T-helper 1 cell treated with Interleukin-12 subunit alpha and Interleukin-12 subunit beta and Interleukin-4 antibody, amounts not matched to agents 30 μg/mL and 1 μg/mL, for 36 hours (primary cell): Measurements from ENCODE around the gene CFI.

Experiments used
- H3K27ac Mint-ChIP-seq: one replicate; pipeline ENCODE4 v1.8.0; 2021; ENCODE audit warnings: mild to moderate bottlenecking, mixed read lengths
- H3K27me3 Mint-ChIP-seq: one replicate; pipeline ENCODE4 v1.8.0; 2021; ENCODE audit warnings: low read depth, mixed read lengths
- H3K36me3 Mint-ChIP-seq: one replicate; pipeline ENCODE4 v1.8.0; 2021; ENCODE audit warnings: low read depth, mixed read lengths
- H3K4me1 Mint-ChIP-seq: one replicate; pipeline ENCODE4 v1.8.0; 2021; ENCODE audit warnings: low read depth, mixed read lengths
- H3K4me3 Mint-ChIP-seq: one replicate; pipeline ENCODE4 v1.8.0; 2021; ENCODE audit warnings: mild to moderate bottlenecking, moderate library complexity, mixed read lengths
- H3K9me3 Mint-ChIP-seq: one replicate; pipeline ENCODE4 v1.8.0; 2021; ENCODE audit warnings: mixed read lengths

The CFI gene

DNA sequence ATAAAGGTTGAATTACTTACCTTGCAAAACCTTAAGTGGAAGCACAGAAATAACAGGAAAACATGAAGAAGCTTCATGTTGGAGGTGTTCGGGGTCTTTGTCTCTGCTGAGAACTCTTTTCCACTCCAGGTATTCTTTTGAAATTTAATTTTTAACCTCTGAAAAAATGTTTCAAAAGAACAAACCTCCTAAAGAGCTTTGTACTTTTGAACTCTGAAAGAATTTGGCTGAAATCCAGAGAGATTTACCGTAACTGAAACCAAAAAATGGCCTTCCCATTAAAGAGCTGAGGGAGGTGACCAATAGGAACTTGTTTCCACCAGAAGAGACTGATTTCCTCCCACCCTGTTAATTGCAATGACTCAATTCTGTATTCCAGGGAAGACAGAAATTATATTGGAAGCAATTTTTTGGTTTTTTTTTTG is at the start of gene CFI:
Gene CFI, minus strand, starts transcription at position 105 of the 425 bp plus-strand sequence. Its CDS starts 28 bp downstream, at position 77.
- Mint-ChIP-seq H3K9me3 (no peaks in the 10 kb centered on the region), H3K4me1 (no peaks in the 10 kb centered on the region), H3K36me3 (no peaks in the 10 kb centered on the region), H3K27ac (no peak within 1 kb of the TSS), H3K27me3 (peaks cover 18% of the 10 kb centered on the region), H3K4me3 (no peak within 1 kb of the TSS)

DNA sequence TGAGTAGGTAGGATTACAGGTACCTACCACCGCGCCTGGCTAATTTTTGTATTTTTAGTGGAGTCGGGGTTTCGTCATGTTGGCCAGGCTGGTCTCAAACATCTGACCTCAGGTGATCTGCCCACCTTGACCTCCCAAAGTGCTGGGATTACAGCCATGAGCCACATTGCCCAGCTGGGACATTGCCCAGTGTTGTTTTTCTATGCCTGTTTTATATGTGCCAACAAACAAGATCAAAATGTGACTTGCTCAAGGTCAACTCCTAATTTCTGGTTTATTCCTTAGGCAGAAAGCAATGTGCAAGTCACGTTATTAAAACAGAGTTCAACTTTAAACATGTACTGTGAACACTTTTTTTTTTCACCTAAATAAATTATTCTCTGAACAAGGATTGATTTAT is 48.8 kb upstream of the CFI start:
- H3K4me1 Mint-ChIP-seq = no peaks in the 10 kb centered on the region
- H3K36me3 Mint-ChIP-seq = no peaks in the 10 kb centered on the region
- no peak overlapping the region for H3K4me3 Mint-ChIP-seq
- H3K9me3 Mint-ChIP-seq = no peaks in the 10 kb centered on the region
- H3K27ac Mint-ChIP-seq = no peak overlapping the region
- peaks cover 7% of the 10 kb centered on the region for H3K27me3 Mint-ChIP-seq

DNA sequence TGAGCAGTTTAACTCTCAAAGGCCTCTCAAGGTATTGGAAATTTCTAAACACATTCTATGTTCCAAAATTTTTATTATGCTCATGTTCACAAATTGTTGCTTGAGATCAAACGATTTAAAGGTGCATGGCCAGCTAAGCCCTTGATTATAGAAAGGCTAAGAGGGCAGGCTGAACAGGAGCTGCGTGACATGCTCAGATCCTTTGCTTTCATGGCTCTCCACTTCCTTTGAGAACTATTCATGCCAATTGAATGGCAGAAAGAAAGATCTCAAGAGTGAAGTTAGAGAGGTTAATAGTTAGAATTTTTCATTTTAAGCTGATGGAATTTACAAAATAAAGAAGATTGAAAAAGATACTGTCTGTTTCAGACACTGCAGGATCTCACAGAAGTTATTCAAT is 46.7 kb upstream of the CFI start:
- Mint-ChIP-seq H3K4me3 (no peak overlapping the region), H3K4me1 (no peaks in the 10 kb centered on the region), H3K9me3 (no peaks in the 10 kb centered on the region), H3K27ac (no peak overlapping the region), H3K36me3 (no peaks in the 10 kb centered on the region), H3K27me3 (peaks cover 7% of the 10 kb centered on the region)

DNA sequence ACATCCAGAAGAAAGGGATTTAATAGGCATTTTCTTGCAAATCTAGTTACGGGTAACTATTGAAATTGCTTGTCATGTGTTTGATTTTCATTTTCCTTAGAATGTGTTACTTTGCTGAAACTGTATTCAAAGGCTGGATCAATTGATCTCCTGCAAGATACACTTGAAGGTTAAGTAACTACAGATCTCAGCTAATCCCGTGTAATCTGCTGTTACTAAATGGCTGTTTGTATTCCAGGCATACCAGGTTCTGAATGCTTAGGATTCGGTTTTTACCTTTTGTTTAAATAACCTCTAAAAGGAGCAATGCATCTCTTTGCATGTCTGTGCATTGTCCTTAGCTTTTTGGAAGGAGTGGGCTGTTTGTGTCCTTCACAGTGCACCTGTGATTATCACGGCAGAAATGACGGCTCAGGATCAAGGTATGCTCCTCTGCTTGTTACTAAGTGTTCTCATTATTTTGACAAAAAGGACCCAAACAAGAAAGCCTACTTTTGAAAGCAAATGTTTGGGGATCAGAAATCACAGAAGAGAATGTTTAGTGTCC is 46.2 kb upstream of the CFI start, which contains the start of gene LRIT3:
Gene LRIT3, plus strand, starts transcription at position 212 of the 547 bp plus-strand sequence. Its CDS starts 95 bp downstream, at position 307.
- Mint-ChIP-seq H3K4me1 (no peaks in the 10 kb centered on the region), H3K27ac (no peak within 1 kb of the TSS), H3K9me3 (no peaks in the 10 kb centered on the region), H3K36me3 (no peaks in the 10 kb centered on the region), H3K27me3 (peaks cover 7% of the 10 kb centered on the region), H3K4me3 (no peak within 1 kb of the TSS)

DNA sequence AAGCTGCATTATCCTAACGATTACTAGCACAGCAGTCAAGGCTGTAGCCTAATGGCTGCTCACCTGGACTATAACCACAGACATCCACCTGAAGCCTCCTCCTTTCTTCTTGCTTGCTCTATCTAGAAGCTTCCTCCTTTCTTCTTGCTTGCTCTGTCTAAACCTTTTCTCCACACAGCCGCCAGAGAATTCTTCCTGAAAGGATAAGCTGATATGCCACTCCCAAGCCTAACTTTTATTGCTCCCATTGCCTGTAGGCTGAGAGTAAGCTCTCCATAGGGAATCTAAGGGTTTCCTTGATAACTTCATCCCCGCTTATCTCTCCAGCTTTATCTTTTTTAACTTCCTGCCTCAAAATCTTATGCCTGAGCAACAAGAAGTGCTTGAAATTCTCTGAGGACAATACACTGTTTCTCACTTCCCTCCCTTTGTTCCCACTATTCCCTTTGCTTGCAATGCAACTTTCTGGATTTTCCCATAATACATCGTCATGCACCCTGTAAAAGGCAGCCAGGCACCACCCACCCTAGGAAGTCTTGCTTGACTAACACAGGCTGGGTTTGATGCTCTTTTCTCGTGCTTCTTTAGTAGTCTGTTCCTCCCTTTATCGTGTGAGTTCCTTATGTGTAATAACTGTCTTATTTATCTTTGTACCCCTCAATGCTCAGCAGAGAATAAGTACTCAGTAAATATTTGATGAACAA is 44.7 kb upstream of the CFI start:
- Mint-ChIP-seq H3K9me3 (no peaks in the 10 kb centered on the region), H3K4me1 (no peaks in the 10 kb centered on the region), H3K4me3 (no peak overlapping the region), H3K36me3 (no peaks in the 10 kb centered on the region), H3K27ac (no peak overlapping the region), H3K27me3 (peaks cover 7% of the 10 kb centered on the region)

DNA sequence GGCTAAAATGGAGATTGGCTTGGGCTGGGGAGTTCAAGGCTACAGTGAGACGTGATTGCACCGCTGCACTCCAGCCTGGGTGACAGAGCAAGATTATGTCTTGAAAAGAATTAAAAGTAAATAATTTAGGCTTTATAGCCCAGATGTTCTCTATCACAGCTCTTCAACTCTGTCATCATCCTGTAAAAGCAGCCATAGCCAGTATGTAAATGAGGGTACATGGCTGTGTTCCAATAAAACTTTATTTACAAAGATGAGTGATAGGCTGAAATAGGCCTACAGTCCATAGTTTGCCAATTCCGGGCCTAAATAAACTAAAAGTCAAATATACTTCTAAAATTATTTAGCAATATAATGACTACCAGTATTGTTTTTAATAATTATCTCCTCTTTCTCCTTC is 35.2 kb upstream of the CFI start:
- Mint-ChIP-seq H3K27me3 (no peaks in the 10 kb centered on the region), H3K27ac (no peak overlapping the region), H3K36me3 (no peaks in the 10 kb centered on the region), H3K4me1 (no peaks in the 10 kb centered on the region), H3K4me3 (no peak overlapping the region), H3K9me3 (no peaks in the 10 kb centered on the region)

DNA sequence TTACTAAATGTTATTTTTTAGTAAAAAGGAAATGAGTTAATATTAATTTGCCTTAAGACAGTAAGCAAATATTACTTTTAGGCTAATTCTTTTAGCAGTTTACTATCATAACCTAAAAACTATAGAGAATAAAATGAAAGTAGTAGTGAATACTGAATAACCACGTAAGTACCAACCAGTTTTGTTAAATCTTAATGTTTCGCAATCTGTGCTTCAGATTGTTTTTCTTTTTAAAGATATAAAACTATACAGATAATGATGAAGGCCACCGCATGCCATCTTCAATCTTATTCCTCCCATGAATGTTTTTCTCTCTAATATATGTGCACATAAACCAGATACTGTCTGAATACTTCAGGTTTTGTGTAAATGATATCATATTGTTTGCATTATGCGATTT is 32.0 kb upstream of the CFI start:
- H3K27ac Mint-ChIP-seq = no peak overlapping the region
- no peaks in the 10 kb centered on the region for H3K27me3 Mint-ChIP-seq
- no peak overlapping the region for H3K4me3 Mint-ChIP-seq
- H3K9me3 Mint-ChIP-seq = no peaks in the 10 kb centered on the region
- no peaks in the 10 kb centered on the region for H3K4me1 Mint-ChIP-seq
- no peaks in the 10 kb centered on the region for H3K36me3 Mint-ChIP-seq

DNA sequence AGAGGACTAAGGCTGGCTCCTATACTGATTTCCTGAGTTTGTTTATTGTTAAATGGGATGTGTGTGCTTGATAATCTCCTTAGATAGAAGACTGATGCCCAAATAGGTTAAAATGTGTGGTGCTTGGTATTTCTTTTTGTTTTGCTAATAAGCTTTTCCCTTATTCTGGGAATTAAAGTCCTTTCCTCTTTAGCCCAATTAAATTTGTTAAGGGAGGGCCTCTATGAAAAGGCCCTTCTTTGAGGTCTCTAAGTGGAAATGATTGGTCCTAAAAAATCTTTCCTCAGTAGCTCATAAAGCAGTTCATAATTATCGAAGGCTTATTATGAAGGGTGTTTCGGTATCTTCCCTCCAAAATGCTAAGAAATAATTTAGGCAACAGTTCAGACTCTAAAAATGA is 25.9 kb upstream of the CFI start, which contains the start of gene RRH:
Gene RRH, plus strand, starts transcription at position 301 of the 400 bp plus-strand sequence. Its CDS starts 56 bp downstream, at position 357.
- Mint-ChIP-seq H3K9me3 (no peaks in the 10 kb centered on the region), H3K27ac (no peak within 1 kb of the TSS), H3K27me3 (no peaks in the 10 kb centered on the region), H3K4me1 (no peaks in the 10 kb centered on the region), H3K4me3 (no peak within 1 kb of the TSS), H3K36me3 (peaks cover 16% of the 10 kb centered on the region)

DNA sequence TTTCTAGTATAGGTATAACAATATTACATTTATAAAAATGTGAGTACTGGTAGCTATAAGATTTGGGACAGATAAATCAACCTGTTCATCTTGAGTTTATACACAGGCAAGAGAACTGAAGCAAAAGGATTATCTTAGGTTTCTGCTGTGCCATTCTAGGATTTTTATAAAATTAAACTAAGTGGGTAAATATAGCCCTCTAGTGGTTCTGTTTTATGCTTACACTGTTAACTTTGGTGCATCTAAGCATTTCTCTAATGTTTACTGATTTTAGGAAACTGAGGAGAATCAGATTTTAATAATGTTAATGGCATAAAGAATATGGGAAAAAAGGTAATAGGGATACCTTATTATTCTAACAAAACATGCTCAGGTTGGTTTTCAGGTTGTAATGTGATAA is 24.9 kb upstream of the CFI start:
- H3K27me3 Mint-ChIP-seq = no peaks in the 10 kb centered on the region
- H3K4me1 Mint-ChIP-seq = no peaks in the 10 kb centered on the region
- no peak overlapping the region for H3K4me3 Mint-ChIP-seq
- H3K36me3 Mint-ChIP-seq = peaks cover 19% of the 10 kb centered on the region
- H3K9me3 Mint-ChIP-seq = no peaks in the 10 kb centered on the region
- no peak overlapping the region for H3K27ac Mint-ChIP-seq

DNA sequence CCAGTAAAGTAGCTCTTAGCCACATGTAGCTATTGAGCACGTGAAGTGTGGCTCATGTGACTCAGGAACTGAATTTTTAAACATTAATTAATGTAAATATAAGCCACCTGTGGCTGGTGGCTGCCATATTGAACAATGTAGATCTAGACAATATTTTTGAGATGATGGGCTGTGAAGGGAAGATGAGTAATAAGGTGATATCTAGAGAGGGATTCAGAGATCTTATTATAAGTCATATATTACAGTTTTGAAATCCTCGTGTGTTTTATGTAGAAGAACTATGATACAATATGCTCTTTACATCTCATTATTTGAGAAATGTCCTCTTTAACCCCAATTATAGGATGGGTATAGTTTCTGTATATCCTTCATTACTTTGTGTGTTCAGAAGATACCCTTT is 19.4 kb upstream of the CFI start:
- H3K4me3 Mint-ChIP-seq = no peak overlapping the region
- no peak overlapping the region for H3K27ac Mint-ChIP-seq
- no peaks in the 10 kb centered on the region for H3K9me3 Mint-ChIP-seq
- H3K27me3 Mint-ChIP-seq = no peaks in the 10 kb centered on the region
- peaks cover 32% of the 10 kb centered on the region for H3K4me1 Mint-ChIP-seq
- H3K36me3 Mint-ChIP-seq = peaks cover 48% of the 10 kb centered on the region

DNA sequence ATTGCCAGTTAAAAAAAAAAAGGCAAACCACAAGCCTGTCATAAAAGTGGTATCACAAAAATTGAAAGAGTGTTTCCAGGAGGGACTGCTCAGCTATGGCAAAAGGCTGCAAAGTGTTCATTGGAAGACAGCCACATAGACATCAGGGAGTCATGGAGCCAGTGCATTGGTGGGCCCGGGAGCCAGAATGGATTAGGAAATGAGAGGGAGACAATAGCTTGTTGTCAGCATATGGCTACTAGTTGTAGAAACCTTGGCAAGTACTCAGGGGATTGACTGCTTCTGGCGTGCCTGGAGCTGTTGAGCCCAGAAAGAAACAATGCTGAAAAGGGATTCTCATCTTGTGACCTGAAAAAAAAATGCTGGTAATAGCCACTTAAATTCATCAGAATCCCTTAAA is 18.8 kb upstream of the CFI start:
- Mint-ChIP-seq H3K9me3 (no peaks in the 10 kb centered on the region), H3K4me3 (no peak overlapping the region), H3K27ac (no peak overlapping the region), H3K36me3 (peaks cover 53% of the 10 kb centered on the region), H3K27me3 (no peaks in the 10 kb centered on the region), H3K4me1 (peaks cover 38% of the 10 kb centered on the region)

DNA sequence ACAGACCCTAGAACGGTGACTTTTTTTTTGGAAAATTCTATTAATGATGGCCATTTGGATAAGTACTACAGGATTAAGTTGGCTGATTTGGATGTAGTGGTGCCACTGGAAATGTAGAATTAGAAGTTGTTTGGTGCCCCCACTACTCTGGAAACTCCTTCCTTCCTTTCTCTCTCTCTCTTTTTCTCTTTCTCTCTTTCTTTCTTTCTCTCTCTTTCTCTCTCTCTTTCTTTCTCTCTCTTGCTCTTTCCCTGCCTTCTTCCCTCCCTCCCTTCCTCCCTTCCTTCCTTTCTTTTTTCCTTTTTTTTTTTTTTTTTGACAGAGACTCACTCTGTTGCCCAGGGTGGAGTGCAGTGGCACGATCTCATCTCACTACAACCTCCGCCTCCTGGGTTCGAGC is 16.5 kb upstream of the CFI start:
- Mint-ChIP-seq H3K4me1 (peaks cover 40% of the 10 kb centered on the region), H3K27ac (peak overlapping the region; percentile 9), H3K4me3 (no peak overlapping the region), H3K36me3 (peaks cover 47% of the 10 kb centered on the region), H3K27me3 (no peaks in the 10 kb centered on the region), H3K9me3 (no peaks in the 10 kb centered on the region)

DNA sequence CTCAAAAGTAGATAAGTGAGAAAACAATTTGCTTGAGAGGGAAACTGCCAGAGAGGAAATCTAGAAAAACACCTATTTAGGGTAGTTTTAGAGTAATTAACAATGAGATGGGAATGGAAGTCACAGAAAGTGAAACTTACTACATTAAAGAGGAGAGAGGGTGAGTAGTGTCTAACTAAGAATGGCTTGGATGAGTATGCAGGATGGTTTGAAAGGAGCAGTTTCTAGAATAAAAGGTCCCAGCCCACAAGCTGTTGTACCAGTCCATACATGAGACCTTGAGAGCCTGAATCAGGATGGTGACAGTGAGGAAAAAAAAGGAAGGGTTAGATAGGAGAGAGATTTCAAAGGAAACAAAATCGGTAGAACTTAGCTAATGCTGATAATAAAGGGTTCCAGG is 15.1 kb upstream of the CFI start:
- peak overlapping the region; percentile 95 for H3K27ac Mint-ChIP-seq
- H3K27me3 Mint-ChIP-seq = no peaks in the 10 kb centered on the region
- peaks cover 43% of the 10 kb centered on the region for H3K36me3 Mint-ChIP-seq
- peaks cover 44% of the 10 kb centered on the region for H3K4me1 Mint-ChIP-seq
- no peaks in the 10 kb centered on the region for H3K9me3 Mint-ChIP-seq
- H3K4me3 Mint-ChIP-seq = peak overlapping the region; percentile 99

DNA sequence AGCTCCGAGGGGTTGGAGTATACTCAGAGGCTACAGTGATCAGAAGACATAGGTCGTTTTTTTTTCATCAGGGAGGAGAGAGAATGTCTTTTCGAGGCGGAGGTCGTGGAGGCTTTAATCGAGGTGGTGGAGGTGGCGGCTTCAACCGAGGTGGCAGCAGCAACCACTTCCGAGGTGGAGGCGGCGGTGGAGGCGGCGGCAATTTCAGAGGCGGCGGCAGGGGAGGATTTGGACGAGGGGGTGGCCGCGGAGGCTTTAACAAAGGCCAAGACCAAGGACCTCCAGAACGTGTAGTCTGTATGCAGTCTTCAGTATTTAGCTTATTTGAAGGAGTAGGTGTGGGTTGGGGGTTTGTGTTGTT is 14.3 kb upstream of the CFI start:
- Mint-ChIP-seq H3K4me3 (peak overlapping the region; percentile 99), H3K27me3 (no peaks in the 10 kb centered on the region), H3K36me3 (peaks cover 36% of the 10 kb centered on the region), H3K4me1 (peaks cover 44% of the 10 kb centered on the region), H3K27ac (peak overlapping the region; percentile 95), H3K9me3 (no peaks in the 10 kb centered on the region)
